ENCODE data around the gene CPVL. TPM values are rescaled to one million over a fixed set of nuclear protein-coding genes. Genes with fewer than 3 reads are reported as not detected.

The CPVL gene
- total RNA-seq, 6 experiments from 2014 or later: 6.2 to 23.4 (median 8.8) TPM

DNA sequence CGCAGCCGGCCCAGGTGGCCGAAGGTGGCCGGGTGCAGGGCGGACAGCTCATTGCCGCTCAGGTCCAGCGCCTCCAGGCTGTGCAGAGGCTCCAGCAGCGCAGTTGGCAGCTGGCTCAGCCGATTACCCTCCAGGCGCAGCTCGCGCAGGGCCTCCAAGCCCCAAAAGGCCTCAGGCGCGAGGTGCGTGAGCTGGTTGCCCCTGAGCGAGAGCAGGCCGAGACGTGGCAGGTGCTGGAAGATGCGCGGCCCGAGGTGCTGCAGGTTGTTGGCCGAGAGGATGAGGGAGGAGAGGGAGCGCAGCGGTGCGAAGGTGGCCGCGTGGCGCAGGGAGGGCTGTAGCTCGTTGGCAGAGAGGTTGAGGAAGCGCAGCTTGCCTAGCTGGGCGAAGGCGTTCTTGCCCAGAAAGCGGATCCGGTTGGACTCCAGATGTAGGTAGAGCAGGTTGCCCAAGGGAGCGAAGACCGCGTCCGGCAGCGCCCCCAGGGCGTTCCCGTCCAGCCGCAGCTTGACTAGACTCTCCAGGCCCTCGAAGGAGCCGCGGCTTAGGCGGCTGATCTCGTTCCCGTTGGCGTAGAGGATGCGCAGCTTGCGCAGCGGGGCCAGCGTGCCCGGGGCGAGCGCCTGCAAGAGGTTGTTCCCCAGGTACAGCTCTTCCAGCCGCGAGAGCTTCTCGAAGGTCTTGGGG lies 189.1 kb downstream of the CPVL start:
- DNase-seq: no peak
- peak overlapping the region; percentile 50 to 52 (median 50) for H3K4me3 ChIP-seq
- H3K4me1 ChIP-seq: peaks cover 0 to 33% (median 4%) of the 10 kb centered on the region in 4 donors
- WGBS (ENCODE audit: insufficient coverage, low coverage, low lambda C conversion rate, missing lambda C conversion rate): 0% methylated on average over 3 of the region's 59 CpGs
- no peaks in the 10 kb centered on the region for H3K9me3 ChIP-seq
- ATAC-seq: peak; percentile 49 to 65 (median 56)
- H3K27me3 ChIP-seq: no peaks in the 10 kb centered on the region
- no peaks in the 10 kb centered on the region for H3K36me3 ChIP-seq
- H3K27ac ChIP-seq: peak overlapping the region in 1 of 3 donors; percentile 29
- TF ChIP-seq, protein P1, sequence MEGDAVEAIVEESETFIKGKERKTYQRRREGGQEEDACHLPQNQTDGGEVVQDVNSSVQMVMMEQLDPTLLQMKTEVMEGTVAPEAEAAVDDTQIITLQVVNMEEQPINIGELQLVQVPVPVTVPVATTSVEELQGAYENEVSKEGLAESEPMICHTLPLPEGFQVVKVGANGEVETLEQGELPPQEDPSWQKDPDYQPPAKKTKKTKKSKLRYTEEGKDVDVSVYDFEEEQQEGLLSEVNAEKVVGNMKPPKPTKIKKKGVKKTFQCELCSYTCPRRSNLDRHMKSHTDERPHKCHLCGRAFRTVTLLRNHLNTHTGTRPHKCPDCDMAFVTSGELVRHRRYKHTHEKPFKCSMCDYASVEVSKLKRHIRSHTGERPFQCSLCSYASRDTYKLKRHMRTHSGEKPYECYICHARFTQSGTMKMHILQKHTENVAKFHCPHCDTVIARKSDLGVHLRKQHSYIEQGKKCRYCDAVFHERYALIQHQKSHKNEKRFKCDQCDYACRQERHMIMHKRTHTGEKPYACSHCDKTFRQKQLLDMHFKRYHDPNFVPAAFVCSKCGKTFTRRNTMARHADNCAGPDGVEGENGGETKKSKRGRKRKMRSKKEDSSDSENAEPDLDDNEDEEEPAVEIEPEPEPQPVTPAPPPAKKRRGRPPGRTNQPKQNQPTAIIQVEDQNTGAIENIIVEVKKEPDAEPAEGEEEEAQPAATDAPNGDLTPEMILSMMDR (IDR thresholded peaks at IDR 0.05): no peak
- no peak for TF ChIP-seq POLR2A (IDR thresholded peaks at IDR 0.05)
- intact Hi-C loops (cut with DNase I): no loop called here

DNA sequence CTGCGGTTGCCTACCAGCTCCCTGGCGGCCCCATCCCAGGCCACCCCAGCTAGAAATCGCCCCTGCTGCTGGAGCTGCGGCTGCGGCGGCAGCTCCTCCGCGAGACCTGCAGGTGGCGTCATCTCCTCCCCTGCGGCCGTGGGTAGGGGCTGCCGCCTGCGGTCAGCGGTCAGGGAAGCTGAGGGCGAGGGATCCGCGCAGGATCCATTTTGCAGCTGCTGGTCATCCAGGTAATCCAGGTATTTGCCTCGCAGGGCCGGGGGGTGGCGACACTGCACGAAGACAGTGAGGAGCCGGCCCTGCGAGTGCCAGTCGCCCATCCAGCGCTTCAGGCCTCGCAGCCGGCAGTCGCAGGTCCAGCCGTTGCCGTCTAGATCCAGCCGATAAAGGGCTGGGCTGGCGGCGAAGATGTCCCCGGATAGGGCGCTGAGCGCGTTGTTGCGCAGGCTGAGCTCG lies 189.7 kb downstream of the CPVL start:
- ATAC-seq (peak; percentile 61 to 72 (median 66)), DNase-seq (peak; percentile 65 to 74 (median 67))
- Histone ChIP-seq H3K36me3 (no peaks in the 10 kb centered on the region), H3K27ac (peak overlapping the region in 1 of 3 donors; percentile 56), H3K9me3 (no peaks in the 10 kb centered on the region), H3K4me3 (peak overlapping the region; percentile 50 to 52 (median 50)), H3K27me3 (no peaks in the 10 kb centered on the region), H3K4me1 (peaks cover 0 to 33% (median 4%) of the 10 kb centered on the region in 4 donors)
- no CpG with 5 or more reads among the region's 39 CpGs for whole genome bisulfite sequencing (ENCODE audit: insufficient coverage, low coverage, low lambda C conversion rate, missing lambda C conversion rate)
- TF ChIP-seq, protein P1 (IDR thresholded peaks at IDR 0.05): peak; percentile 34 to 60 (median 38)
- TF ChIP-seq POLR2A (IDR thresholded peaks at IDR 0.05): no peak
- intact Hi-C loops (cut with DNase I): no loop called here

GRCh38 chr7:28955718-28956607 lies 190.4 kb downstream of the CPVL start:
- Histone ChIP-seq H3K4me3 (peak overlapping the region; percentile 50 to 52 (median 50)), H3K27me3 (no peaks in the 10 kb centered on the region), H3K36me3 (no peaks in the 10 kb centered on the region), H3K9me3 (no peaks in the 10 kb centered on the region), H3K4me1 (peaks cover 0 to 33% (median 4%) of the 10 kb centered on the region in 4 donors), H3K27ac (peak overlapping the region in 2 of 3 donors; percentile 47 to 56)
- ATAC-seq (peak; percentile 78 to 85 (median 82)), DNase-seq (peak; percentile 84 to 91 (median 87))
- 0% methylated on average over 17 of the region's 104 CpGs for WGBS (ENCODE audit: insufficient coverage, low coverage, low lambda C conversion rate, missing lambda C conversion rate)
- intact Hi-C loops (cut with DNase I): no loop called here
- TF ChIP-seq, protein P1 (IDR thresholded peaks at IDR 0.05): peak; percentile 57 to 70 (median 66)
- TF ChIP-seq POLR2A (IDR thresholded peaks at IDR 0.05): no peak

- Histone ChIP-seq H3K27me3 (no peaks in the 10 kb centered on the region), H3K36me3 (no peaks in the 10 kb centered on the region), H3K4me1 (peaks cover 0 to 33% (median 4%) of the 10 kb centered on the region in 4 donors), H3K4me3 (peak overlapping the region in 2 of 3 donors; percentile 50 to 52), H3K27ac (peak overlapping the region in 1 of 3 donors; percentile 56), H3K9me3 (no peaks in the 10 kb centered on the region)
- TF ChIP-seq, protein P1 (IDR thresholded peaks at IDR 0.05): no peak
- TF ChIP-seq POLR2A (IDR thresholded peaks at IDR 0.05): no peak
- DNase-seq: no peak
- intact Hi-C loops (cut with DNase I): no loop called here
- no peak for ATAC-seq
- WGBS (ENCODE audit: insufficient coverage, low coverage, low lambda C conversion rate, missing lambda C conversion rate): 75% methylated on average over 5 of the region's 22 CpGs
These were observed 191.0 kb downstream of the CPVL start for GRCh38 chr7:28955356-28955717.
